NCI-H2081 (cell line): Measurements from ENCODE around the gene POLL.
A peak's percentile ranks its signal among the peaks of the same experiment; 100 is the strongest.
"Not testable (repeated sequence)": the region's sequence is repeated elsewhere in the genome, so short reads cannot be mapped to it uniquely, and the experiment has no call there.

ENCODE experiments used
- DNase-seq, 2 experiments: peaks; one replicate each; lab custom pipeline; 2025; lab: John Stamatoyannopoulos, UW

Gene POLL

DNA sequence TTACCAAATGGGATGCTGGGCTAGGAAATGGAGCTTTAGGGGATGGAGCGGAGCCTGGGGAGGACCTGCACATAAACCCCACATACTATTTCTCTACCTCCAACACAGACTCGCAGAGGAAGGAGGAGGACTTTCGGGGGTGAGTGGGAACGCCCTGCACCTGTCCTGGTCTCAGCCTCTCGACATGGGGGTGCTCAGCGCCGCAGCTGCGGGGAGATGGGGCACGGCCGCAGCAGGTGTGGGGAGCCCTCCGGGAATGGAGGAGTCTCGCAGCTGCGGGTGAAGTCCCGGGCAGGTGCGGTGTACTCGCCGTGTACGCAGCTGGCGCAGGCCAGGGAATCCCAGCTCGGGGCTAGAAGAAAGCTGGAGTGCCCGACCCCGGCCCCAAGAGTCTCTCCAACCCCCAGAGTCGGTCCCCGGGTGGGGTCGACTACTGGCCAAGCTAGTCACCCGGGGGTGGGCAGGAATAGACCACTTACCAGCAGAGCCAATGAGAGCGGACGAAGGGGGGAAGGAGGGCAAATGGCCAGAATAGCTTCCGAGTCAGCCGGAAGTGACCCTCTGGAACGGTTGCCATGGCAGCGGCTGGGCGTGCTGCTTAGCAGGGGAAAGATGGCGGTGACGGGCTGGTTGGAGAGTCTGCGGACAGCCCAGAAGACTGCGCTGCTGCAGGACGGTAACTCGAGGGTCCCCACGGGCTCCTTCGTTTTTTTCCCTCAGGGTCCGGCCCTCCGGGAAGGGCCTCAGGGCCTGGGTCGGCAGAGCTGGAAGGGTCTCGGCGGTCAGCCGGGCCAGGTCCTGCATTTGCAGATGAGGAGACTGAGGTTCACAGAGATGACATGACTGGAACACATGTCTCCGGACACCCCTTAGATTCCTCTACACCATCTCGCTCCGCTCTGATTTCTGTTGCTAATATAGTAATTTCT is at the start of gene POLL, which contains the start of gene DPCD:
Gene POLL (minus strand): TSS at position 533 of the 929 bp plus-strand sequence. CDS start 897 bp downstream, outside the sequence.
Gene DPCD (plus strand): TSS at position 597 of the 929 bp plus-strand sequence. CDS start 16 bp downstream, at position 613.
- DNase-seq: peak; percentile 86 to 93

DNA sequence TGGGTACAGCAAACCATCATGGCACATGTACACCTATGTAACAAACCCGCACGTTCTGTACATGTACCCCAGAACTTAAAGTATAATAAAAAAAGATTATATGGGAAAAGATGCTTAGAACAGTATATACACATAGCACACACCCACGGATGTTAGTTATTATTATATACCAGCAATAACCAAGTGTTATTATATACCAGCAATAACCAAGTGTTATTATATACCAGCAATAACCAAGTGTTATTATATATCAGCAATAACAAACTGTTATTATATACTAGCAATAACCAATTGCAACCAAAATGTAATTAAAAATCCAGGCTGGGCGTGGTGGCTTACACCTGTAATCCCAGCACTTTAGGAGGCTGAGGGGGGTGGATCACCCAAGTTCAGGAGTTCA is 45.5 kb upstream of the POLL start:
- DNase-seq: not testable (repeated sequence)

DNA sequence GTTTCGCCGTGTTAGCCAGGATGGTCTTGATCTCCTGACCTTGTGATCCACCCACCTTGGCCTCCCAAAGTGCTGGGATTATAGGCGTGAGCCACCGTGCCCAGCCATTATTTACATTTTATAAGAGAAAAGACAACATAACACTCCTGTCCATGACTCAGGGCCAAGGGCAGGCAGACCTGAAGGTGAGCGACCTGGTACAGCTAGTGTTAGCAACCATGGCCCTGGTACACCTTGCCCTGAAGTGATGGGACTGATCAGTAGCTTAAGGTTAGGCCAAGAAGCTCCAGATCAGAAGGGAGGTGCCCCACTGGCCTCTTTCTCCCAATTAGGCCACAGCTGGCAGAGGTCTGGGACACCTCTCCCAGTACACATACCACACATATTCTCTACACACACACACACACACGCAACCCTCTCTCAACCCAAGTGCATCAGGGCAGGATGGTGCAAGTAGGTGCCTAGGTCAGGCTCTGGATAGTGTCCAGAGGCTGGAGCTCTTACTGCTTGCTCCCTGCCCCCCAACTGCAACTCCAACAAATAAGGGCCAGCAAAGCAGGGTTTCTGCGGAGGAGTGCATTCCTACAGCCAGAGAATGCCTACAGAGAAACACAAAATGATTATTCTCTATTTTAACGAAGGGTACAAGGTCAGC is 43.9 kb upstream of the POLL start:
- no peak for DNase-seq

DNA sequence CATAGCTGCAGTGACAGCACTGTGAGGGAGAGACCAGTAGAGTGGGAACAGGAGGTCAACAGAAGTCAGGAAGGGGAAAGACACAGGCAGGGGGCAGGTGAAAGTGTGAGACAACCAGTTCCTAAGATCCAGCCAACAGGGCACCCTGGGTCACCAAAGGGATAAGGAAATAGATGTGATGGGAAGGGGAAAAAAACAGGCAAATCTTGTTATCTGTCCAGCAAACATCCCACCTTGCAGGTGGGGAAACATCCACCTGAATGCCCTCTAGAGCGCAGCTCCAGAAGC is 42.5 kb upstream of the POLL start:
- no peak for DNase-seq

DNA sequence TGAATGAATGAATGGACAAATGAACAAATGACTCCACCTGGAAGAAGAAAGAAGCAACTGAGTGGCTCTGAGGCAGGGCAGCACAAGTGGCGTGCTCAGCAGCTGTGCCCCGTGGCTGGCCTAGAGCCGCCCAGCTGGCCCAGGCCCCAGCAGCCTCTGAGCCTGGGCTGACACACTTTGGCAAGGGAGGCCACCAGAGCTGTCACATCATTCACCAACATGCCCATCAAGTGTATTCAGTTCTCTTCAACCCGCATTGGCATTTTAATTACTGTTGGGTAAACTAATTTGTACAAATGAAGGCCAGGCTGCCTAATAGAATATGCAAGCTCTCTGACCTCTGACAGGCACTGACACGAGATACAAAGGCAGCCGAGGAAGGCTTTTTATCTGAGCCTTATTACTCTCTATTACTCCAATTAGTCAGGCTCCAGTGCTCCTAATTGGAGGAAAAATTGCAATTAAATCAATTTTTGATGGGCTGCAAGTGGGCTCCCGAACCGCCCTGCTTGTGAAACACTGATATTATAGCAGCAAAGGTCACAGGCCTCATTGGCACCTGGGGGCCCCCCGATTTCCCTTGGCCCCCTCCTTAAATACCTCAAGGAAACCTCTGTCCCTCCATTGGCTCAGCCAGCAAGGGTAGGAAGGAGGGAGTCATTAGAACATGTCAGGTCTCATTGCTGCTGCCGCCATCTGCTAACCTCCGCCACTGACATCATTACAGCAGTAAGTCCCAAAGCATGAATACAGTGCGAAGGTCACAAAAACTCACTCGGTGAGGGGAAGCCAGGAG is 42.0 kb upstream of the POLL start:
- DNase-seq: no peak

DNA sequence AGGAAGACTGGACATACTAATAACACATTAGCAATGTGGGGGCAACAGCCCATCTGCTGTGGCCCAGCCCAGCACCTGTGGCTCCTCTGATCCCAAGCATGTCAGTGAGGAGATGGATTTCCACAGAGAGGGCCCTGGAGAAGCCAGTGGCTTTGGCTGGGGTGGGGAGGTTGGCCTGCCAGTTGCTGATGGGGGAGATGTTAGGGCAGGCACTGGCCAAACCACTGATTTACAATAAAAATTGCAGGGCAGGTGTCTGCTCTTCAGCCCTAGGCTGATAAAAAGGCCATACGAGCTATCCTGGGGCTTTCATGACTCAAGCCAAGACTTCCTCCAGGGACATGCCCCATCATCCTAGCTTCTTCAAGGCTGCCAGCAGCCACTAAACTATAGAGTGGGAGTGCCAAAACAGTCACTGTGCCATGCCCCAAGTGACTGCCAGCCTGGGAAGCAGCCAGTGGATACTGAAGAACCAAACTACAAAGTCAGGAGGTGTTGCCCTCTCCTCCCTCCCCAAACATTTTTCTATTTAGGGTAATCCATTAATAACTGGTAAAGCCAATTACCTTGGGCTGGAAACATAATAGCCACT is 37.9 kb upstream of the POLL start:
- DNase-seq: no peak

DNA sequence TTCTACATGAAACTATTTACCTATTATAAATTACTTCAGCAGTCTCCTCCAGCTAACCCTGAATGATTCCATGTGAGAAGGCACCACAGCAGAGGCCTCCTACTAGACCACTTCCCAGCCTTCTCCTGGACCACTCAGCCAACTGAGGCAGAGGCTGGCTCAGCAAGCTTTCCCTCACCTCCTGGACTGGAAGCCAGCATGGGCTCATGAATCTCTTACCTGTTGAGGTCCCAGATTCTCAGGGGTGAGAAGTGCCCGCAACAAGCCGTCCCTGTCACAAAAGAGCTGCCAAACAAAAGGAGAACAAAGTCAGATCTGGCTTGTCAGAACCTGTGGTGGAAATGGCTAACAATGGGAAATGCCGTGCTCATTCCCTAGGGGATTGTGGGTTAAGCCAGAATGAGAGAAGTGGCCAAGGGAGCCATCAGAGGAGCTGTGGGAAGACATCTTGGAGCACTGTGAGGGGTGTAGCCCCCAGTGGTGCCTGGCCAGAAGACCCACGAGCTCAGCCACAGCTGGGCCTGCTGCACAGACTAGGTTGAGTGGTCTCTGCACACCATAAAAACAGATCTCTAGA is 36.6 kb upstream of the POLL start:
- no peak for DNase-seq

DNA sequence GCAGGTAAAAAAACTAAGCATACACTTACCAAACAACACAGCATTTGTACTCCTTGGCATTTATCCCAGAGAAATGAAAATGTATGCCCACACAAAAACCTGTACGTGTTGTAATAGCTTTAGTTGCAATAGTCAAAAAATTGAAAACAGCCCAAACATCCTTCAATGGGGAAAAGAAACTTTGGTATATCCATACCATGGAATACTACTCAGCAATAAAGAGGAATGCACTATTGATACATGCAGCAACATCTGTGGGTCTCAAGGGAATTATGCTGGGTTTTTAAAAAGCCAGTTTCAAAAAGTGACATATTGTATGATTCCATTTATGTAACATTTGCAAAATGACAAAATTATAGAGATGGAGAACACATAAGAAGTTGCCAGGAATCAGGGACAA is 35.5 kb upstream of the POLL start:
- no peak for DNase-seq

DNA sequence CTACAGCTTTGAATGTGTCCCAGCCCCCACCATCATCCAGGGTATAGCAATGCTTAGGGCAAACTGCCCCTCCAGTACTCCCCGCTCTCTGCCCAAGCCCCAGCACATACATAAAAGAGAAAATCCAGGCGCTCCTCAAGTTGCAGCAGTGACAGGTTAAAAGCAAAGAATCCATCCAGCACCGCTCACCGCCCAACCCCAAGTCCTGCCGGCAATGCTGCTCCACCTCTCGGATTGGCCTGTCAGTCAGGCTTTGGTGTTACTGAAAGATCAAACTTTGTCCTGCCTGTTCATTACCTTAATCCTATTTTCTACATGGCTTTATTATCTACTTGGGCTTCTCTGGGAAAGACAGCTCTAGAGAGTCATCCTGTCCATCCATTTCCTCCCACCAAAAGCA is 31.9 kb upstream of the POLL start:
- DNase-seq: no peak

DNA sequence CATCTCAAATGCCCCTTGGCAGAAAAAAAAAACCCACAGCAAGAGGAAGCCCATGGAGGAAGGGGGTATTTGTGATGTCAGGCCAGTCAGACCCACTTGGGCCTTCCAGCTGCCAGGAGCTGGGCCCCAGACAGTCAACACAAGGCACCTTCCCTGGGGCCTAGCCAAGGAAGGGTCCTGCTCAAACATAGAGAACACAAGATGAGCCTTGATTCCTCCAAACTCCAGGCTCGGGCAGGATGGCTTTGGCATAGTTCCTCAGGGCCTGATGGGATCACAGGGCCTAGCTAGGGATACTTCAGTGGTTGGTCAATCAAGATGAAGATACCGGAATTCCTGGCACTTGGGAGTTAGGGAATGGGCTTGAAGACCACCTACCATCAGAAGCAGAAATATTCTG is 30.8 kb upstream of the POLL start:
- no peak for DNase-seq

DNA sequence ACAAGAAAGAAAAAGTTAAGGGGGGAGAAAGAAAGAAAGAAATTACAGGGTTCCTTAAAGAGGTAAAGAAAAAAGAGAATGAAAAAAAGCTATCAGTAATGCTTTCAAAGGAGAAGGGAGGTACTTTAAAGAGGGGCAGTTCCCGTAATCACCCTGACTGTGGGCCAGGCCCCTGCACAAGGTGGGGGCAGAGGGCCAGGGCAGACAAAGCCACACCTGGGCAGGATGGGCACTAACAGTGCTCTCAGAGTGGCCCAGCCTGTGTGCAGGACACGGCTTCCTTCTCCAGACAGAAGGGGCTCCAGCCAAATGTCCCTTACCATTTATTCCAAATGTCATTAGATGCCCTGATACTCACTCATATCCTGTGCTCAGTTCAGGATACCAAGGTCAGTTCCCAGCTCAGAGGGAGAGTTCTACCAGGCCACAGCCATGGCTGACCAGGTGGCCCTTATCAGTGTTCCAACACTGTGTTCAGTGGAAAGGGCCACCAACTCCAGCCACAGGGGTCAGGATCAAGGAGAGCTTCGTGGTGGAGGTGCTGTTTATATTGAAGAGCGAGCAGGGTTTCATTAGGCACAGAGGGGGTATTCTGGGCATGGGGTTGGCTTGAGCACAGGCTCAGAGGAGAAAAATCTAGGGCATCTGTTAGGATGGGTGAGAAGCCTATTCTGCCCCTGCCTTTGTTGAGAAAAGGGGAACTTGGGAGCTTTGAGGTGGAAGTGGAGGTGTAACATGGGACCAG is 29.9 kb upstream of the POLL start:
- DNase-seq: no peak

DNA sequence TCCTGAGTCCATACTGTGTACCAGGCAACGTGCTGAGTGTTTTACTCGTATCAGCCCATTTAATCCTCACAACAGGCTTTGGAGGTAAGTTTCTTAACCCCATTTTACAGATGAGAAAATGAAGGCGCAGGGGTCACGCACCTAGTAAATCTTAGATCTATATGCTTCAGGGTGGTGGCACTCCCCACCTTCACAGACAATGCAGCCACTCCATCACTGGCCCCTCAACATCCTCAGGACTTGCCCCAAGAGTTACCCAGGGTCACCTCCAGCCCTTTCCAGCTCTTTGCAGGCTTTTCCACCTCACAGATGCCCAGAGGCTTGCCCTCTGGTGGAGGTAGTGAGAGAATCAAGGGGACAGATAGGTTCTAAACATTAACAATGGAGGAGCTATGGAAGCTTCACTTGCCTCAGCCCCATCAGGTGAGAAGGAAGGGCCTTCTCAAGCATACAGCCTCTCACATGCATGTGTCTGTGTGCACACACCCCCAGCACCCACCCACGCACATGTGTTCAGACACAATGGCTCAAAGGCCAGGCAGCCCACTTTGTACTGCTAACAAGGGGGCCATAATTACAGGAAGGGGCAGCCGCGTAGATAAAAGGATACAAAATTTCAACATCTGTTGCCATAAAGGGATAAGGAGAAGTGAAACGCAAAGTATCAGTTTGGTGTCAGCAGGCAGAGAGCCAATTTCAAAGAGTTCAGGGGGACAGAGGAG is 29.2 kb upstream of the POLL start:
- no peak for DNase-seq

DNA sequence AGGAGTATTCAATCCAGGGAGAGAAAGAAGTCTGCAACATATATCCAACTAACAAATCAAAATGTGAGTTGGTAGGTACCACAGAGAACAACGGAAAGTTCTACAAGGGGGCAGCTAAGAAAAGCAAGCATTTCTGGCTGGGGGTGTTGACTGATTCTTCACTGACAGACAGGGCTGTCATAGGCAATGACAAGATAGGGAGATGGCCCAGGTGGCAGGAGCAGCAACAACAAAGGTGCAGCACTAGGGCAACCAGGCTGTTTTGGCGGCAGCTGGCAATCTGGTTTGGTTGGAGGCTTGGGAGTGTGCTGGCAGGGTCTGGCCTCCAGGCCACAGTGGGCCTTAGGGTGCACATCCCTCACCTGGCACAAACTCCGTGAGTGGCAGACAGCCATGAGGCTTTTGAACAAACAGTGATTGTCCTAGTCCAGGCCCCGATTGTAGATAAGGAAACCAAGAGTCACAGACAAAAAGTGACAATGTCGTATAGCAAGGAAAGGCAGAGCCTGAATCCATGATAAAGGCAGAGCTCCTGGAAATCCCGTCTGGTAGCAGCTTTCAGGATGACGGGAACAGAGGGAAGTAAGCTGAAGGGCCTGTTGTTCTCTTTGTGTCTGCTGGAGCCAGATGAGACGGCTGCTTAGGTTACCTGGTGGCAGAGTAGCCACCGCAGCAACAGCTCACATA is 28.5 kb upstream of the POLL start:
- no peak for DNase-seq

DNA sequence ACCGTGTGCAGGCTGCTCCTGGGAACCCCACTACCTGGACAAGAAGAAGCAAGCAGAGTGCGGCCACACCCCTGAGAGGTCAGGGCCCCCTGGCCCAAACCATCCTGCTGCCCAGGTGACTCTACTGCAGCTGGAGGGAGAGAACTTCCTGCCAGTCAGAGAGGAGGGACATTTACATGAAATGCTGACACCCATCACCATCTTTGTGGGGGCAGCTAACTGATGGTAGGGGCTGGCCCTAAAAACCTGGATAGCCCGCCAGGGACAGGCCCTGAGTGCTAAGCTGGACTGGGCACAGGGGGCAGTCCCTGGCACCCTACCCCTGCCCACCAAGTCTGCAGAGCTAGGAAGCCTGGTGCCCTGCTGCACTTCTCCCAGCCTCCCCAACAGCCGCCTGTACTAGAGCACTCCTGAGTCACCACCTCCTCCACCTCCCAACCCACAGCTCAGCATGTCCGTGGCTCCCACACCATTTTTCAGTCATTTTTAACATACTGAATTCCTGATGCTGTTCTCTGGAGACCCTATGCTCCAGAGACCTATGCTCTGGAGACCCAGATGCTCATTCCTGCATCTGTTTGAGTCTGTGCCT is 27.6 kb upstream of the POLL start:
- no peak for DNase-seq

DNA sequence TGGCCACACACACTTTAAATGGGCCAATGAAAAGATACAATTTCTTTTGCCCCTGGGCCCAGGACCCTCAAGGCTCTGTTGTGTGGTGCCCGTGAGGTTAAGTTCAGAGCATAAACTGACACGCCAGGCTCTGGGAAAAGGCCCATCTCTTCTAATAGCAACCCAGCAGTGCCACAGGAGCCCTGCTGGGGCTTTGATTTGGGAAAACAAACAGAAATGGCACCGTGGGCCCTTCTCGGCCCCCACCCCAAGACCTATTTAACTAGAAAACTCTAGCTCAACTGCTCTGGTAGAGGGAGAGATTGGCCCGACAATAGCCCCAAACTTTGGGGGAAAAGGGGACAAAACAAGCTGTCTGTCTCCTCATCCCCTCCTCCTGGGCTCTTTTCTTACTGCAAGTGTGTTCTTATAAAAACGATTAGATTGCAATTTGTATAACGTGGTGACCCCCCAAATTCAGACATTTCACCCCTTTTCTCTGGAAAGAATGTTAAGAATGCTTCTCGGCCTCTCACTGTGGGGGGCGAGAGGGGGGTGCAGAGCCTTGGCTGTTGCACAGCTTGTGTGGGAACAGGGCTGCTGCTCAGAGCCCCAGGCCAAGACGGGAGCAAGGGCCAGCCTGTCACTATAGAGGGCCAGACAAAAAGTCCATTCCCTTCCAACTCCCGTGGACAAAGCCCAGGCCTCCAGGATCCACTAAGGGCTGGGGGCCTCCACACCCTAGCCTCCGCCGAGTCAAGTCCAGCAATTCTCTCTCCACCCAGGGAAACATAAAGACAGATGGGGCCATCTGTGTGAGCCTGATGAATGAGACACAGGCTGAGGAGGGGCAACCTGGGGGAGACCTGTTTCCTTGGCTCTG is 26.8 kb upstream of the POLL start:
- DNase-seq: no peak

DNA sequence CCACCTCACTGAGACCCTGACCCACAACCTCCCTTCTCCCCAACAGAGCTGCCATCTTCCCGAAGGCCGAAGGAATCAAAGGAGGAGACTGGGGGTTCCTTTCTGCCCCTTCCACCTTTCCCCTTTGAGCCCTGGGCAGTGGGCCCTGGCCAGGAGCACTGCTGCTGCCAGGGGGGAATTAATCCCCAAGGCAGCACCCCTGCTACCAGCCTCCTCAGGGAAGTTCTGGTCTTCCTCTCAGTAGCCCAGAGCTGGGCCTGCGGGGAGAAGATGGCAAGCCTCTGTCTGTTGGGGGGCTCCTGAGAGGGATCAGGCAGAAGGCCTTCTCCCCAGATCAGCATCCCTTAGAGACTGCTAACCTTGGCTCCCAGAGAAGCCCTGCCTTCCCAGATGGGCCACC is 25.6 kb upstream of the POLL start:
- no peak for DNase-seq

DNA sequence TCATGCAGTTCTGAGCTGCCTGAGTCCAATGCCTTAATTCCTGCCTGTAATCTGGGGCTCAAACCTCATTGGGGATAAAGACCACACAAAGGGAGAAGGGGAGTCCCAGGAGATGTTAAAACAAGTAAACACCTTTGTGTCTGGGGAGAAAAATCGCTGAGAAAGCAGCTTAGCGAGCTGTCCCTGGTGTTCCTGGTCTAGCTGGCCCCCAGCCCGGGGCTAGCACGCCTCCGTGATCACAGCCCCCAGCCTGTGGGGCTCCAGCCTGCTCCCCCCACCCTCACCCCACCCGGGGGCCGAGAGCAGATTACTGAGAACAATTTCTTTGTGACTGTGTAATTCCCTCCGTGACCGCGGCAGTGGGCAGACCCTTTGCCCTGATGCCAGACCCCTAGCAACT is 24.8 kb upstream of the POLL start:
- no peak for DNase-seq

DNA sequence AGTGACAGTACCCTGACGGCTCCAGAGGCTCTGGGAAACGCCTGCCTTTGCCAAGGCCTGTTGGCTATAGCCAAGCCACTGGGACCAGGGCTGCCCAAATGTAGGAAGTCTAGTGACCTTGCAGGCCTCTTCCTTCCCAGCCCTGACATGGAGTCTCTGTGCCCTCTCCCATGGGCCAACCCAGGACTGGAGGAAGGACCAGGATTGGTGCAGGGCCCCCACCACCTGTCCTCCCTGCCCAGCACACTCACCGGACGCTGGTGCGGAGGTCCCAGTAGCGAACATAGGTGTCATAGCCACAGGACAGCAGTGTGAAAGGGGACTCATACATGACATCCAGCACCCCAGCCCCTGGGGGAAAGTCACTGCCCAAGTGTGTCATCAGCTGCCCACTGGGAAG is 24.0 kb upstream of the POLL start:
- DNase-seq: no peak
